IMR-90 (cell line): ENCODE data around the gene ILK. TPM values are rescaled to one million over a fixed set of nuclear protein-coding genes. Genes with fewer than 3 reads are reported as not detected.

Experiments used
- ATAC-seq: fragments of 200-7000 bp; cut with Tn5 transposase; 2 replicates; pipeline ENCODE4 v1.9.1; 2020; ENCODE audit warnings: low read depth, mild to moderate bottlenecking, moderate library complexity
- BruUV-seq: library from RNA; stranded (reverse); fragments of 400-500 nt; replicated peaks from 2 replicates; lab custom pipeline; 2021; lab: Mats Ljungman, UMichigan
- CTCF ChIA-PET: fragments of 300-600 bp; formaldehyde crosslinking; extraction: SDS; loops from one replicate; lab custom pipeline; 2021; ENCODE audit warnings: antibody characterized with exemption; lab: Yijun Ruan, JAX
- POLR2A ChIA-PET: fragments of 300-600 bp; sonication (Branson Sonifier 250); formaldehyde crosslinking; loops from one replicate; lab custom pipeline; 2022; ENCODE audit warnings: antibody characterized with exemption; ENCODE audit not compliant: unreplicated experiment; lab: Charles Lee
- DNase-seq: peaks from one replicate; pipeline ENCODE4 v3.0.0; 2013
- H2AFZ ChIP-seq: replicated peaks from 2 replicates; pipeline ENCODE3; 2013; ENCODE audit warnings: low read length, mild to moderate bottlenecking; ENCODE audit not compliant: poor library complexity
- H2AK5ac ChIP-seq: 2 replicates; pipeline ENCODE4 v1.6.1; 2013; ENCODE audit warnings: low read depth, low read length, inconsistent platforms
- H2AK9ac ChIP-seq: replicated peaks from 2 replicates; pipeline ENCODE3; 2013; ENCODE audit warnings: mild to moderate bottlenecking, low read depth, low read length, moderate library complexity; ENCODE audit not compliant: poor library complexity
- H2BK120ac ChIP-seq: 2 replicates; pipeline ENCODE4 v1.6.1; 2013; ENCODE audit warnings: low read depth, low read length, inconsistent platforms
- H2BK15ac ChIP-seq: 3 replicates; pipeline ENCODE4 v1.6.1; 2013; ENCODE audit warnings: low read depth, low read length, inconsistent platforms
- H2BK20ac ChIP-seq: 2 replicates; pipeline ENCODE4 v1.6.1; 2013; ENCODE audit warnings: low read depth, mild to moderate bottlenecking, inconsistent platforms, low read length, moderate library complexity
- H2BK5ac ChIP-seq: 2 replicates; pipeline ENCODE4 v1.6.1; 2013; ENCODE audit warnings: mild to moderate bottlenecking, low read depth, low read length, inconsistent platforms; ENCODE audit not compliant: poor library complexity, severe bottlenecking
- H3K14ac ChIP-seq: replicated peaks from 2 replicates; pipeline ENCODE4 v1.6.1; 2013; ENCODE audit warnings: low read depth, low read length, inconsistent platforms
- H3K18ac ChIP-seq: 2 replicates; pipeline ENCODE4 v1.6.1; 2013; ENCODE audit warnings: low read depth, low read length, control low read depth
- H3K23ac ChIP-seq: 2 replicates; pipeline ENCODE4 v1.6.1; 2013; ENCODE audit warnings: low read depth, low read length, inconsistent platforms
- H3K27ac ChIP-seq: 2 replicates; pipeline ENCODE4 v1.5.1; 2013; ENCODE audit warnings: mild to moderate bottlenecking, control low read depth, low read length; ENCODE audit not compliant: insufficient read depth
- H3K27me3 ChIP-seq: 2 replicates; pipeline ENCODE4 v1.6.1; 2013; ENCODE audit warnings: low read length; ENCODE audit not compliant: control insufficient read depth, insufficient read depth
- H3K36me3 ChIP-seq: 2 replicates; pipeline ENCODE4 v1.6.1; 2013; ENCODE audit warnings: low read length, mixed read lengths; ENCODE audit not compliant: control insufficient read depth, insufficient read depth
- H3K4ac ChIP-seq: 2 replicates; pipeline ENCODE4 v1.6.1; 2013; ENCODE audit warnings: low read depth, low read length, inconsistent platforms
- H3K4me1 ChIP-seq: 2 replicates; pipeline ENCODE4 v1.6.1; 2013; ENCODE audit warnings: low read length, mixed read lengths; ENCODE audit not compliant: control insufficient read depth, insufficient read depth
- H3K4me2 ChIP-seq: 2 replicates; pipeline ENCODE4 v1.6.1; 2013; ENCODE audit warnings: low read depth, mild to moderate bottlenecking, control low read depth, low read length, moderate library complexity
- H3K4me3 ChIP-seq: 2 replicates; pipeline ENCODE4 v1.5.1; 2013; ENCODE audit warnings: low read depth, mild to moderate bottlenecking, control low read depth, low read length, moderate library complexity; ENCODE audit not compliant: insufficient read depth
- H3K56ac ChIP-seq: 2 replicates; pipeline ENCODE4 v1.6.1; 2013; ENCODE audit warnings: low read length, inconsistent platforms; ENCODE audit not compliant: insufficient read depth; ENCODE audit errors: extremely low read depth
- H3K79me1 ChIP-seq, 2 experiments: 2 replicates each; pipeline ENCODE4 v1.6.1; 2013; ENCODE audit warnings: low read length in 2 of 2, inconsistent platforms in 1 of 2, low read depth in 1 of 2
- H3K9ac ChIP-seq: 2 replicates; pipeline ENCODE4 v1.6.1; 2013; ENCODE audit warnings: low read depth, low read length, control low read depth
- H3K9me1 ChIP-seq: 2 replicates; pipeline ENCODE4 v1.6.1; 2013; ENCODE audit warnings: low read length, inconsistent platforms; ENCODE audit not compliant: insufficient read depth
- H3K9me3 ChIP-seq: 2 replicates; pipeline ENCODE4 v1.6.1; 2013; ENCODE audit warnings: low read length; ENCODE audit not compliant: control insufficient read depth, insufficient read depth
- H4K20me1 ChIP-seq: 2 replicates; pipeline ENCODE4 v1.6.1; 2013; ENCODE audit warnings: low read length, inconsistent platforms; ENCODE audit not compliant: insufficient read depth
- H4K5ac ChIP-seq: 2 replicates; pipeline ENCODE4 v1.6.1; 2013; ENCODE audit warnings: mild to moderate bottlenecking, low read depth, low read length, control low read depth
- H4K8ac ChIP-seq, 2 experiments: 2 replicates each; pipeline ENCODE4 v1.6.1; 2013; ENCODE audit warnings: low read depth in 2 of 2, low read length in 2 of 2, control low read depth in 1 of 2, inconsistent platforms in 1 of 2
- H4K91ac ChIP-seq: 2 replicates; pipeline ENCODE4 v1.6.1; 2013; ENCODE audit warnings: low read depth, low read length, inconsistent platforms; ENCODE audit not compliant: insufficient read depth
- CEBPB ChIP-seq: IDR thresholded peaks from 2 replicates; pipeline ENCODE4 v1.6.1; 2012; ENCODE audit warnings: low read depth, low read length, improper control_type of control experiment
- ELK1 ChIP-seq: fragments of 150-350 bp; IDR thresholded peaks from 2 replicates; pipeline ENCODE4 v1.6.1; 2016; ENCODE audit warnings: low read depth, mild to moderate bottlenecking, low read length, moderate library complexity, borderline replicate concordance
- FOS ChIP-seq: fragments of 150-350 bp; IDR thresholded peaks from 2 replicates; pipeline ENCODE4 v1.6.1; 2016; ENCODE audit warnings: low read depth, low read length
- RFX5 ChIP-seq: IDR thresholded peaks from 2 replicates; pipeline ENCODE4 v1.8.0; 2012; ENCODE audit warnings: low read depth, mild to moderate bottlenecking, low read length, moderate library complexity
- SMC3 ChIP-seq: fragments of 150-350 bp; IDR thresholded peaks from 2 replicates; pipeline ENCODE4 v1.6.1; 2016; ENCODE audit warnings: low read depth, mild to moderate bottlenecking, antibody characterized with exemption, low read length, moderate library complexity
- USF2 ChIP-seq: fragments of 150-350 bp; IDR thresholded peaks from 2 replicates; pipeline ENCODE4 v1.6.1; 2017; ENCODE audit warnings: mild to moderate bottlenecking, antibody characterized with exemption, low read length, low read depth
- WGBS, 2 experiments: methylation state at CpG; one replicate each; pipeline versions ENCODE4 v1.1.5 to v1.1.7; 2013; ENCODE audit warnings: missing lambda C conversion rate in 2 of 2; ENCODE audit not compliant: insufficient read length in 1 of 2; ENCODE audit errors: extremely low coverage in 2 of 2; 5-methylcytosine and 5-hydroxymethylcytosine counted together
- dilution Hi-C: fragments of 300-500 bp; cut with HindIII; formaldehyde crosslinking; loops from one replicate; pipeline ENCODE4 v1.14.3; 2018; ENCODE audit warnings: low sequenced_read_pairs; ENCODE audit not compliant: unreplicated experiment
- in situ Hi-C: fragments of 300-500 bp; cut with MboI; formaldehyde crosslinking; loops from 3 replicates; pipeline ENCODE4 v1.14.3; 2019; ENCODE audit warnings: low sequenced_read_pairs, inconsistent platforms, mixed read lengths
- intact Hi-C: fragments of 100-400 bp; cut with micrococcal nuclease; formaldehyde crosslinking; loops from 2 replicates; pipeline ENCODE4 v1.10.0; 2022
- polyA plus RNA-seq, 3 experiments: library from polyadenylated mRNA; depleted of rRNA; stranded (reverse); fragments of >200 nt; gene quantifications; 2 replicates each; pipeline ENCODE4 v1.2.3, GENCODE V29; 2012; ENCODE audit warnings: low replicate concordance in 1 of 3
- total RNA-seq: library from RNA; depleted of rRNA; stranded (reverse); fragments of >200 nt; gene quantifications from 2 replicates; pipeline ENCODE4 v1.2.3, GENCODE V29; 2012

Gene ILK
- total and polyA plus RNA-seq, 2 of the 4 experiments (the other 2 are of a cell fraction): 339 to 389 TPM

- in situ Hi-C loops: no loop called here
- Histone ChIP-seq H3K9me1 (peaks cover 8% of the 10 kb centered on the region; the same call in 1 of the 2 replicates), H2BK5ac (no peak overlapping the region), H2AK5ac (no peak overlapping the region), H2BK20ac (no peak overlapping the region), H3K9me3 (no peaks in the 10 kb centered on the region), H4K91ac (no peak overlapping the region), H3K4me2 (no peak overlapping the region), H3K4ac (no peak overlapping the region), H4K5ac (no peak overlapping the region), H2BK120ac (no peak overlapping the region), H3K14ac (no peak overlapping the region), H2AFZ (no peak overlapping the region), H3K18ac (no peak overlapping the region), H2AK9ac (no peak overlapping the region), H4K20me1 (no peaks in the 10 kb centered on the region), H3K4me3 (no peak overlapping the region), H3K4me1 (peaks cover 9% of the 10 kb centered on the region), H3K27me3 (no peaks in the 10 kb centered on the region), H3K27ac (no peak overlapping the region), H2BK15ac (no peak overlapping the region), H3K23ac (no peak overlapping the region), H3K36me3 (no peaks in the 10 kb centered on the region; the same call in 1 of the 2 replicates), H3K79me1 (peaks cover 0 to 3% of the 10 kb centered on the region in 2 experiments; a peak in 2 of 4 replicates), H3K9ac (no peak overlapping the region), H4K8ac (no peak overlapping the region), H3K56ac (no peak overlapping the region)
- ATAC-seq (no peak), DNase-seq (no peak)
- dilution Hi-C loops: no loop called here
- no TSS peak for BruUV-seq
- TF ChIP-seq USF2 (no peak), SMC3 (no peak), RFX5 (no peak), CEBPB (no peak), FOS (no peak), ELK1 (no peak)
- POLR2A ChIA-PET: no interaction called here
- WGBS, 2 experiments: 75% methylated on average over 2 of the region's 5 CpGs; no CpG with 5 or more reads in 1 of the 2 experiments
- CTCF ChIA-PET: no interaction called here
- intact Hi-C loops: no loop called here
Measured at GRCh38 chr11:6569706-6570105, 33.9 kb upstream of the ILK start.
